22Rv1 (cell line): Measurements from ENCODE around the gene PHACTR4.

Source experiments
- CTCF ChIP-seq: fragments of 450-650 bp; IDR thresholded peaks from 2 replicates; pipeline ENCODE4 v1.5.1; 2017; ENCODE audit warnings: mild to moderate bottlenecking
- ZFX ChIP-seq: fragments of 450-650 bp; IDR thresholded peaks from 2 replicates; pipeline ENCODE4 v1.6.1; 2017; ENCODE audit warnings: antibody characterized with exemption, borderline replicate concordance

GRCh38 chr1:28369371-28370238, at the start of gene PHACTR4:
- TF ChIP-seq CTCF (no peak; the same call in 1 of the 2 replicates), ZFX (no peak)
